Measurements from ENCODE around the gene CRYBB3. TPM values are rescaled to one million over a fixed set of nuclear protein-coding genes. Genes with fewer than 3 reads are reported as not detected.

Gene CRYBB3
- total and polyA plus RNA-seq, 5 donors from 2014 or later = not detected

Other genes with a start within 250 kb of the CRYBB3 start
- gene KIAA1671, start 247.1 kb upstream of the CRYBB3 start, total RNA-seq = 3.3 TPM
- under 1 TPM in 3 of 4 donors, not detected in 1; 0.21 to 0.80 (median 0.49) TPM for gene KIAA1671, start 247.1 kb upstream of the CRYBB3 start, polyA plus RNA-seq
- gene CRYBB2, start 19.8 kb downstream of the CRYBB3 start, total RNA-seq = not detected
- not detected for gene CRYBB2, start 19.8 kb downstream of the CRYBB3 start, polyA plus RNA-seq